GM18498 (cell line): Measurements from ENCODE around the gene FOXL2.

ENCODE experiments used
- ATAC-seq: cut with Tn5 transposase; IDR thresholded peaks from one replicate; pipeline ENCODE4 v1.9.1; 2021; ENCODE audit warnings: mild to moderate bottlenecking, moderate library complexity; ENCODE audit not compliant: unreplicated experiment

The FOXL2 gene

GRCh38 chr3:138946663-138947494, at the start of gene FOXL2, which contains the start of gene FOXL2NB:
TSS of gene FOXL2 (minus strand) at chr3:138947137. CDS start at chr3:138946722, 415 bp downstream.
TSS of gene FOXL2NB (plus strand) at chr3:138947217. CDS start at chr3:138947365, 148 bp downstream.
- ATAC-seq = no peak

- no peak for ATAC-seq
Measured at GRCh38 chr3:138995706-138996105, 48.8 kb upstream of the FOXL2 start.

GRCh38 chr3:138987181-138987580, 40.2 kb upstream of the FOXL2 start:
- ATAC-seq = no peak

GRCh38 chr3:138985932-138986331, 39.0 kb upstream of the FOXL2 start:
- no peak for ATAC-seq

GRCh38 chr3:138984816-138985215, 37.9 kb upstream of the FOXL2 start:
- ATAC-seq = no peak

GRCh38 chr3:138976047-138976446, 29.1 kb upstream of the FOXL2 start:
- no peak for ATAC-seq

GRCh38 chr3:138975351-138975750, 28.4 kb upstream of the FOXL2 start:
- ATAC-seq = no peak

- ATAC-seq = no peak
Measured at GRCh38 chr3:138974462-138974861, 27.5 kb upstream of the FOXL2 start.

GRCh38 chr3:138972941-138973340, 26.0 kb upstream of the FOXL2 start:
- no peak for ATAC-seq

- ATAC-seq = no peak
Measured at GRCh38 chr3:138971766-138972320, 24.9 kb upstream of the FOXL2 start.

- no peak for ATAC-seq
Measured at GRCh38 chr3:138964923-138965322, 18.0 kb upstream of the FOXL2 start.

- no peak for ATAC-seq
Measured at GRCh38 chr3:138964264-138964663, 17.3 kb upstream of the FOXL2 start.

- no peak for ATAC-seq
Measured at GRCh38 chr3:138962854-138963560, 16.1 kb upstream of the FOXL2 start.

- ATAC-seq = no peak
Measured at GRCh38 chr3:138960417-138960852, 13.5 kb upstream of the FOXL2 start.

- ATAC-seq = no peak
Measured at GRCh38 chr3:138950701-138951100, 3.8 kb upstream of the FOXL2 start.

- ATAC-seq = no peak
Measured at GRCh38 chr3:138950006-138950644, 3.2 kb upstream of the FOXL2 start.

- no peak for ATAC-seq
Measured at GRCh38 chr3:138949445-138950005, 2.6 kb upstream of the FOXL2 start.

- ATAC-seq = no peak
Measured at GRCh38 chr3:138949002-138949418, 2.1 kb upstream of the FOXL2 start.

- no peak for ATAC-seq
Measured at GRCh38 chr3:138948371-138949001, 1.5 kb upstream of the FOXL2 start.

- no peak for ATAC-seq
Measured at GRCh38 chr3:138947495-138948121, 671 bp upstream of the FOXL2 start.
